ENCODE results near the gene USP54. TPM values are rescaled to one million over a fixed set of nuclear protein-coding genes. Genes with fewer than 3 reads are reported as not detected.

The USP54 gene
- total and polyA plus RNA-seq, 2 experiments from 2014 or later, result 15.1 to 27.4 TPM

GRCh38 chr10:73467206-73467605 lies 123.9 kb downstream of the USP54 start:
- Histone ChIP-seq H3K79me2 (replicated peaks; ENCODE audit: insufficient read depth) (no peaks in the 10 kb centered on the region), H3K27me3 (ENCODE audit: insufficient read depth) (no peaks in the 10 kb centered on the region), H3K4me3 (no peak overlapping the region), H3K36me3 (ENCODE audit: insufficient read depth) (peaks cover 19% of the 10 kb centered on the region), H3K9me2 (ENCODE audit: insufficient read depth) (no peaks in the 10 kb centered on the region), H3K4me2 (no peak overlapping the region), H3K27ac (ENCODE audit: low read depth) (no peak overlapping the region), H4K20me1 (replicated peaks; ENCODE audit: insufficient read depth) (no peaks in the 10 kb centered on the region), H3F3A (replicated peaks; ENCODE audit: low read depth) (no peaks in the 10 kb centered on the region), H3K4me1 (ENCODE audit: insufficient read depth) (no peaks in the 10 kb centered on the region), H2AFZ (no peak overlapping the region)
- peaks cover 2% of the 10 kb centered on the region for H3K27me3 Mint-ChIP-seq (ENCODE audit: insufficient read depth, low read depth, poor library complexity)
- DNase-seq (ENCODE audit: low spot score) (no peak), ATAC-seq (no peak)
- H3K4me3 Mint-ChIP-seq, result no peak overlapping the region
- TF ChIP-seq ZNF114 (CRISPR knock-in tag; IDR thresholded peaks at IDR 0.05), result no peak
- TF ChIP-seq ZNF462 (CRISPR knock-in tag; IDR thresholded peaks at IDR 0.05), result no peak
- no peak for TF ChIP-seq POLR2AphosphoS5 (IDR thresholded peaks at IDR 0.05; ENCODE audit: low read depth)
- no peak for TF ChIP-seq STAT1 (IDR thresholded peaks at IDR 0.05; ENCODE audit: unreplicated experiment)
- no peak for TF ChIP-seq REST (IDR thresholded peaks at IDR 0.05; ENCODE audit: unreplicated experiment)
- no peaks in the 10 kb centered on the region for H3K4me1 Mint-ChIP-seq
- H3K27ac Mint-ChIP-seq, result no peak overlapping the region
- no peaks in the 10 kb centered on the region for H3K9me3 Mint-ChIP-seq
- H3K36me3 Mint-ChIP-seq (ENCODE audit: low read depth), result peaks cover 9% of the 10 kb centered on the region

Measured in GM23338 (cell line).